GM18858 (cell line): ENCODE results near the gene FKBP9.
"Not testable (repeated sequence)": the region's sequence is repeated elsewhere in the genome, so short reads cannot be mapped to it uniquely, and the experiment has no call there.

ENCODE experiments used
- ATAC-seq: cut with Tn5 transposase; IDR thresholded peaks from one replicate; pipeline ENCODE4 v1.9.1; 2021; ENCODE audit not compliant: unreplicated experiment

The FKBP9 gene

GRCh38 chr7:32952876-32953275, 4.4 kb upstream of the FKBP9 start:
- ATAC-seq: no peak

- no peak for ATAC-seq
Measured at GRCh38 chr7:32958046-32959025, 1.1 kb downstream of the FKBP9 start.

GRCh38 chr7:32963880-32964301, 6.7 kb downstream of the FKBP9 start:
- ATAC-seq: not testable (repeated sequence)

- peak; percentile 89 for ATAC-seq
Measured at GRCh38 chr7:32964461-32965159, 7.4 kb downstream of the FKBP9 start.

GRCh38 chr7:32966489-32967267, 9.4 kb downstream of the FKBP9 start:
- not testable (repeated sequence) for ATAC-seq

- ATAC-seq: not testable (repeated sequence)
Measured at GRCh38 chr7:32967268-32967582, 10.0 kb downstream of the FKBP9 start.

- not testable (repeated sequence) for ATAC-seq
Measured at GRCh38 chr7:32971967-32972366, 14.7 kb downstream of the FKBP9 start.

GRCh38 chr7:32977159-32977558, 19.9 kb downstream of the FKBP9 start:
- not testable (repeated sequence) for ATAC-seq

- not testable (repeated sequence) for ATAC-seq
Measured at GRCh38 chr7:32979246-32979645, 22.0 kb downstream of the FKBP9 start.

GRCh38 chr7:32979902-32980301, 22.7 kb downstream of the FKBP9 start:
- not testable (repeated sequence) for ATAC-seq

GRCh38 chr7:32988148-32988547, 30.9 kb downstream of the FKBP9 start:
- ATAC-seq: peak; percentile 74

- not testable (repeated sequence) for ATAC-seq
Measured at GRCh38 chr7:32991068-32991585, 33.9 kb downstream of the FKBP9 start.

- ATAC-seq: not testable (repeated sequence)
Measured at GRCh38 chr7:32991975-32992700, 34.9 kb downstream of the FKBP9 start.

GRCh38 chr7:32992750-32993149, 35.5 kb downstream of the FKBP9 start:
- ATAC-seq: not testable (repeated sequence)

- not testable (repeated sequence) for ATAC-seq
Measured at GRCh38 chr7:32997956-32998355, 40.7 kb downstream of the FKBP9 start.

GRCh38 chr7:32998361-32999171, 41.3 kb downstream of the FKBP9 start:
- peak; percentile 59 for ATAC-seq

GRCh38 chr7:32999380-32999779, 42.1 kb downstream of the FKBP9 start:
- ATAC-seq: not testable (repeated sequence)

- not testable (repeated sequence) for ATAC-seq
Measured at GRCh38 chr7:33003111-33003510, 45.9 kb downstream of the FKBP9 start.

GRCh38 chr7:33004104-33004616, 46.9 kb downstream of the FKBP9 start:
- ATAC-seq: not testable (repeated sequence)
